GM23248 (cell line): ENCODE results near the gene SLC1A2. TPM values are rescaled to one million over a fixed set of nuclear protein-coding genes. Genes with fewer than 3 reads are reported as not detected.
A peak's percentile ranks its signal among the peaks of the same experiment; 100 is the strongest.

ENCODE experiments used
- DNase-seq: peaks from one replicate; pipeline ENCODE4 v3.0.0-alpha.2; 2015
- H2AFZ ChIP-seq: fragments of 200-600 bp; sonication (generic); 2 replicates; pipeline ENCODE4 v1.6.1; 2016; ENCODE audit warnings: antibody characterized with exemption
- H3F3A ChIP-seq: fragments of 200-600 bp; sonication (generic); 2 replicates; pipeline ENCODE4 v1.6.1; 2016; ENCODE audit warnings: mild to moderate bottlenecking, antibody characterized with exemption, mixed run types; ENCODE audit not compliant: insufficient read depth
- H3K27ac ChIP-seq: fragments of 200-600 bp; sonication (generic); 2 replicates; pipeline ENCODE4 v1.5.1; 2016; ENCODE audit warnings: mild to moderate bottlenecking
- H3K27me3 ChIP-seq: fragments of 200-600 bp; sonication (generic); replicated peaks from 2 replicates; pipeline ENCODE4 v1.6.1; 2016; ENCODE audit warnings: mild to moderate bottlenecking; ENCODE audit not compliant: insufficient read depth
- H3K36me3 ChIP-seq: fragments of 200-600 bp; sonication (generic); 2 replicates; pipeline ENCODE4 v1.6.1; 2016; ENCODE audit warnings: low read depth, mild to moderate bottlenecking
- H3K4me1 ChIP-seq: fragments of 200-600 bp; sonication (generic); 2 replicates; pipeline ENCODE4 v1.6.1; 2016; ENCODE audit warnings: mild to moderate bottlenecking; ENCODE audit not compliant: insufficient read depth
- H3K4me2 ChIP-seq: fragments of 200-600 bp; sonication (generic); one replicate; pipeline ENCODE4 v1.6.1; 2016; ENCODE audit warnings: mild to moderate bottlenecking; ENCODE audit not compliant: unreplicated experiment
- H3K4me3 ChIP-seq: fragments of 200-600 bp; sonication (generic); 2 replicates; pipeline ENCODE4 v1.5.1; 2016; ENCODE audit warnings: mild to moderate bottlenecking
- H3K79me2 ChIP-seq: fragments of 200-600 bp; sonication (generic); 2 replicates; pipeline ENCODE4 v1.6.1; 2016; ENCODE audit warnings: mild to moderate bottlenecking; ENCODE audit not compliant: insufficient read depth
- H3K9ac ChIP-seq: fragments of 200-600 bp; sonication (generic); 2 replicates; pipeline ENCODE4 v1.6.1; 2016; ENCODE audit warnings: mild to moderate bottlenecking
- H3K9me2 ChIP-seq: fragments of 200-600 bp; sonication (generic); 2 replicates; pipeline ENCODE4 v1.6.1; 2016; ENCODE audit warnings: mixed run types, mild to moderate bottlenecking, moderate library complexity; ENCODE audit not compliant: insufficient read depth
- H3K9me3 ChIP-seq: fragments of 200-600 bp; sonication (generic); one replicate; pipeline ENCODE4 v1.6.1; 2017; ENCODE audit warnings: low read depth
- H4K20me1 ChIP-seq: fragments of 200-600 bp; sonication (generic); 2 replicates; pipeline ENCODE4 v1.6.0; 2016; ENCODE audit not compliant: insufficient read depth
- EZH2 ChIP-seq: fragments of 200-600 bp; sonication (generic); IDR thresholded peaks from 2 replicates; pipeline ENCODE4 v1.6.1; 2018; ENCODE audit warnings: antibody characterized with exemption, mild to moderate bottlenecking; ENCODE audit not compliant: insufficient read depth, poor library complexity, severe bottlenecking
- EZH2phosphoT487 ChIP-seq: fragments of 200-600 bp; sonication (generic); IDR thresholded peaks from 2 replicates; pipeline ENCODE4 v1.6.1; 2018; ENCODE audit warnings: antibody characterized with exemption, moderate library complexity, mild to moderate bottlenecking, low read depth; ENCODE audit not compliant: insufficient read depth
- WGBS, 2 experiments: methylation state at CpG; one replicate each; pipeline ENCODE4 v1.1.6; 2015 to 2017; ENCODE audit warnings: low lambda C conversion rate in 2 of 2, low coverage in 1 of 2; ENCODE audit errors: missing lambda C conversion rate in 2 of 2; 5-methylcytosine and 5-hydroxymethylcytosine counted together
- in situ Hi-C: fragments of 300-500 bp; cut with MboI; formaldehyde crosslinking; loops from 2 replicates; pipeline ENCODE4 v1.15.0; 2020
- polyA plus RNA-seq: library from polyadenylated mRNA; unstranded; fragments of >200 nt; fragmentation: Nextera tagmentation; extraction: Ambion mirVana; gene quantifications from 2 replicates; pipeline ENCODE4 v1.2.1, GENCODE V29; 2016
- total RNA-seq: library from RNA; depleted of rRNA; stranded (reverse); fragments of >200 nt; shearing (Covaris generic); gene quantifications from 2 replicates; pipeline ENCODE4 v1.2.3, GENCODE V29; 2014

Gene SLC1A2
- total and polyA plus RNA-seq, 2 experiments from 2014 or later = 0.88 to 1.2 TPM

GRCh38 chr11:35276396-35277145, 142.8 kb downstream of the SLC1A2 start:
- Histone ChIP-seq H3K4me2 (no peak overlapping the region), H3K9me3 (no peaks in the 10 kb centered on the region), H3K36me3 (no peaks in the 10 kb centered on the region), H3K27me3 (no peaks in the 10 kb centered on the region), H4K20me1 (no peaks in the 10 kb centered on the region), H2AFZ (no peak overlapping the region), H3K27ac (0 out of 2 replicates have a peak overlapping the region, but pooled peaks have one; percentile 16), H3K4me3 (no peak overlapping the region), H3K9me2 (no peaks in the 10 kb centered on the region), H3K9ac (no peak overlapping the region), H3K4me1 (peaks cover 22% of the 10 kb centered on the region), H3K79me2 (no peaks in the 10 kb centered on the region), H3F3A (peaks cover 6% of the 10 kb centered on the region; the same call in 1 of the 2 replicates)
- no peak for TF ChIP-seq EZH2phosphoT487
- TF ChIP-seq EZH2 = no peak
- in situ Hi-C loops = no loop called here
- DNase-seq = peak; percentile 53
- 76 to 81% methylated on average over 2 of the region's 2 CpGs for WGBS, 2 experiments

GRCh38 chr11:35275786-35276170, 143.6 kb downstream of the SLC1A2 start:
- Histone ChIP-seq H3K79me2 (no peaks in the 10 kb centered on the region), H3K4me3 (no peak overlapping the region), H3K4me2 (no peak overlapping the region), H4K20me1 (no peaks in the 10 kb centered on the region), H3K27ac (peak overlapping the region; percentile 16), H3K4me1 (peaks cover 22% of the 10 kb centered on the region), H3K9me3 (no peaks in the 10 kb centered on the region), H3K36me3 (no peaks in the 10 kb centered on the region), H3K27me3 (no peaks in the 10 kb centered on the region), H3K9ac (no peak overlapping the region), H3K9me2 (no peaks in the 10 kb centered on the region), H2AFZ (no peak overlapping the region), H3F3A (peaks cover 6% of the 10 kb centered on the region; the same call in 1 of the 2 replicates)
- WGBS, 2 experiments = 12 to 13% methylated on average over 1 of the region's 1 CpG
- no peak for TF ChIP-seq EZH2
- TF ChIP-seq EZH2phosphoT487 = no peak
- in situ Hi-C loops = no loop called here
- peak; percentile 24 for DNase-seq

- H3K27ac ChIP-seq = peak overlapping the region; percentile 16
- in situ Hi-C loops = no loop called here
- 0 out of 2 replicates have a peak overlapping the region, but pooled peaks have one; percentile 26 for H2AFZ ChIP-seq
- H3K27me3 ChIP-seq = no peaks in the 10 kb centered on the region
- WGBS, 2 experiments = 33 to 40% methylated on average over 6 of the region's 6 CpGs
- no peaks in the 10 kb centered on the region for H3K79me2 ChIP-seq
- H3F3A ChIP-seq = peaks cover 6% of the 10 kb centered on the region; the same call in 1 of the 2 replicates
- H3K36me3 ChIP-seq = no peaks in the 10 kb centered on the region
- DNase-seq = peak; percentile 71
- H3K4me1 ChIP-seq = peaks cover 22% of the 10 kb centered on the region
- H3K4me3 ChIP-seq = no peak overlapping the region
- no peaks in the 10 kb centered on the region for H3K9me2 ChIP-seq
- H3K9ac ChIP-seq = no peak overlapping the region
- H4K20me1 ChIP-seq = no peaks in the 10 kb centered on the region
- H3K4me2 ChIP-seq = peak overlapping the region; percentile 37
- no peaks in the 10 kb centered on the region for H3K9me3 ChIP-seq
- TF ChIP-seq EZH2 (no peak), EZH2phosphoT487 (no peak)
These were observed 144.2 kb downstream of the SLC1A2 start for GRCh38 chr11:35274909-35275785.

GRCh38 chr11:35272391-35272902, 146.9 kb downstream of the SLC1A2 start:
- H3K79me2 ChIP-seq = no peaks in the 10 kb centered on the region
- H2AFZ ChIP-seq = no peak overlapping the region
- H3K4me3 ChIP-seq = no peak overlapping the region
- H3K9ac ChIP-seq = no peak overlapping the region
- H3K27ac ChIP-seq = no peak overlapping the region
- H3F3A ChIP-seq = peaks cover 11% of the 10 kb centered on the region
- in situ Hi-C loops = no loop called here
- H3K9me3 ChIP-seq = no peaks in the 10 kb centered on the region
- peaks cover 28% of the 10 kb centered on the region for H3K4me1 ChIP-seq
- H3K4me2 ChIP-seq = no peak overlapping the region
- 92 to 97% methylated on average over 5 of the region's 5 CpGs for WGBS, 2 experiments
- no peaks in the 10 kb centered on the region for H4K20me1 ChIP-seq
- H3K27me3 ChIP-seq = no peaks in the 10 kb centered on the region
- no peak for TF ChIP-seq EZH2
- TF ChIP-seq EZH2phosphoT487 = no peak
- no peak for DNase-seq
- no peaks in the 10 kb centered on the region for H3K36me3 ChIP-seq
- H3K9me2 ChIP-seq = no peaks in the 10 kb centered on the region
